NCI-H187 treated with DMSO at 0.1 percent for 48 hours (cell line): ENCODE measurements around the gene GCM1.
"Not testable (repeated sequence)": the region's sequence is repeated elsewhere in the genome, so short reads cannot be mapped to it uniquely, and the experiment has no call there.

ENCODE experiments used
- DNase-seq: peaks from one replicate; lab custom pipeline; 2025; lab: John Stamatoyannopoulos, UW

Gene GCM1

GRCh38 chr6:53148684-53149083 is at the start of gene GCM1:
TSS of gene GCM1 (minus strand) at chr6:53148841. CDS start at chr6:53145632, 3,209 bp downstream.
- no peak for DNase-seq

GRCh38 chr6:53197553-53197952 is 48.9 kb upstream of the GCM1 start:
- DNase-seq = no peak

DNA sequence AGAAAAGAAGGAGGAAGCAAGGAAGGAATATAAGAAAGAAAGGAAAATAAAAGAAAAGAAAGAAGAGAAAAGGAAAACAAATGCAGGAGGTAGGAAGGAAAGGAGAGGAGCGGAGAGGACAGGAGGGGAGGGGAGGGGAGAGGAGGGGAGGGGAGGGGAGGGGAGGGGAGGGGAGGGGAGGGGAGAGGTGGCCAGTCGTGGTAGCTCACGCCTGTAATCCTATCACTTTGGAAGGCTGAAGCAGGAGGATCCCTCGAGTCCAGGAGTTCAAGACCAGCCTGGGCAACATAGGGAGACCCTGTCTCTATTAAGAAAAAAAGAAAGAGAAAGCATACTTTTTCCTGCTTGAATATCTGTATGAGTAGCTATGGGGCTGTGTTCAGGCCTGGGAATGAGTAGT is 46.4 kb upstream of the GCM1 start:
- DNase-seq = no peak

- no peak for DNase-seq
Observed at GRCh38 chr6:53192682-53193188, 44.1 kb upstream of the GCM1 start.

GRCh38 chr6:53189554-53189953 is 40.9 kb upstream of the GCM1 start:
- DNase-seq = no peak

DNA sequence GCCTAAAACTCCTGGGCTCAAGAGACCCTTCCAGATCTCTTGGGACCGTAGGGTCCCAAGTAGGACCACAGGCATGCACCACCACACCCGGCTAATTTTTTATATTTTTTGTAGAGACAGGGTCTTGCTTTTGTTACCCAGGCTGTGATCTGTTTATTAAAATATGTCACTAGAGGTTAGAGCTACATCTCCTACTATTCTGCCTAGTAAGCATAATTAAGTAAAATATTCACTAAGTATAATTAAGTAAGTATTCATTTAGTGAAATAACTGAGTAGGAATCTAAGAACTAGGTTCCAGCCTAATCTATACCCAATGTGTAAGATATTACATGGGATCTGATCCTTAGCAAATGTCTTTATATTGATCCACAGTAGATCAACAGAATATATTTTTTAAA is 40.2 kb upstream of the GCM1 start:
- DNase-seq = no peak

GRCh38 chr6:53180678-53181077 is 32.0 kb upstream of the GCM1 start:
- no peak for DNase-seq

- peak; percentile 8 for DNase-seq
Observed at GRCh38 chr6:53179961-53180651, 31.5 kb upstream of the GCM1 start.

DNA sequence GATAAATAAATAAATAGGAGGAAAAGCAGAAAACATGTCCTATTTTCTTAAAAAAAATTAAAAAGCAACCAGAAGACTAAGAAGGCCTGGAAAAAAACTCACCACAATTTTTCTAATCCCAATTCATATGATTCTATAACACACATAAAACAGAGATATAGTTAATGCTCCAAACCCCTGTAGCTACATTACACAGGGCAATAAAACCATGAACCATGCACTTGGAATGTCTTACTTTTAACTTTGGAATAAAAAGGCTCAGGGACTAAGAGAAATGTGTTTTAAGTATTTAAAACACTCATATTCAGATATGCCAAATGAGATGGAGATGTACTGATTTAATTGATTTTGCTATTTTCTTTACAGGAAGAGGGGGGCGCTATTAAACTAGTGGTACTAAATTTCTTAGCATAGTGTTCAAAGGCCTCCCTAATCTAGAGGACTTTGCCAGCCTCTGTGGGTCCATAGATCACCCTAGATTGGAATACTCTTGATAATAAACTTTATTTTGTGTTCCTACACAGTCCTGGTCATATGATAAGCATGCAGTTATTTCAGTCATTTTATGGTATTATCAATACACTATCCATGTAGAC is 30.3 kb upstream of the GCM1 start:
- no peak for DNase-seq

GRCh38 chr6:53175027-53175426 is 26.4 kb upstream of the GCM1 start:
- DNase-seq = no peak

DNA sequence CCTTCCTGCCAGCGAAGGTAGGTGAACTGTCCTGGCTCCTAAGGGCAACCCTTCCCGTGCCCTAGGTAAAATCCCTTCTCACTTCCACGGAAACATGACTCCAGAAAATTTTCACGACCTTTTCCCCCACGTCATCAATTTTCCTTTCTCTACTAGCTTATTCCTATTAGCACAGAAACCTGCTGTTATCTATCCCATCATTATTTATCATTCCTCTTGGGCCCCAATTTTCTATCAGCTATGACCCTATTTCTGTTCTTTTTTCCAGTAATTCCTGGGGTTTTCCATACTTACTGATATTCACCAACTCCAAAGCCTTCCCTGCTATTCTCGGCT is 23.8 kb upstream of the GCM1 start:
- DNase-seq = no peak

DNA sequence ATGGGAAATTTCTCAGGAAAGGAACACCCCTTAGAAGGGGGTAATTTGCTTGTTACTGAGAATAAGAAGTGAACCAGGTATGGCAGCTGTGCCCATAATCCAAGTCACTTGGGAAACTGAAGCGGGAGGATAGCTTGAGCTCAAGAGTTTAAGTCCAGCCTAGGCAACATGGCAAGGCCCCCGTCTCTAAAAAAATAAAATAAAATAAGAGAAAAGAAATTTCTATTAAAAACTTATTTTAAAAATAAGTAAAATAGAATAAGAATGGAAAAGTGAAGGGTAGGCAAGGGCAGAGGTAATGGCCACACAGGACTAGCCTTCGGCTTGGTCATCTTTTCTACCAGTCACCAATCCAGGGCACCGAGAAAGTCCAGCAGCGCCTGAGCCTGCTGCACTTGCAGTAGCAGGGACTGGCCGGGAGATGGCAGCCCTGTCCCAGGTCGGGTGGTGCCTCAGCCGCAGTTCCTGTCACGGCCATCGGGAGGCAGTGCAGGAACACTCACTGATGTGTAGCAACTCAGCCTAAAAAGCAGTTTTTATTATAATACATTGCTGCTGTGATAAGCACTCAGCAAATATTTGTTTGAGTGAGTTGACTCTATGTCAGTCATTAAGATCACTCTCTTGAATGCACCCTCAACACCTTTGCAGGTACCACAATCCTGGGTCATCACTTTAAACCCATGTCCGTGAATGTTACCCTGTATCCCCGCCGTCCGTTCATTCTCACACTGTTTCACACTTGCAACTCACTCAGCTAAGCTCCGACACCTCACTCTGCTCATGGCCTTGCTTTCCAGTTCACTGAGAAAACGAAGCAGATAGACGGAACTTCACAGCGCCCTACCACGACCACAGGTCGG is 23.2 kb upstream of the GCM1 start:
- no peak for DNase-seq

- DNase-seq = no peak
Observed at GRCh38 chr6:53168516-53169267, 20.1 kb upstream of the GCM1 start.

GRCh38 chr6:53165293-53165692 is 16.7 kb upstream of the GCM1 start:
- DNase-seq = no peak

DNA sequence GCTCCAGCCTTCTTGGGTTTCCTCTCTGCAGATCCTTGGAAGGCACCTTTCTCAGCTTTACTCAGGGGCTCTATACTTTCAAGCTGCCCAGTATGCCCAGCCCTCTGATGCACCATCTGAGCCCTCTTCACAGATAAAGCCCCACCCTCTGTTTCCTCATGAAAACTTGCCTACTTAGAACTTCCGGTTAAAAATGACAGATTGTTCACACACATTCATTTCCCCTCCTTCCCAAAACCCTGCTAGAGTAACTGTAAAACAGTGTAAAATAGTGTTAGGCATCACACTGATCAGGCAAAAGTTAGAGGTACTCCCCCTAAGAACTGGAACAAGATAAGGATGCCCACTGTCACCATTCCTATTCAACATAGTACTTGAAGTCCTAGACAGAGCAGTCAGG is 14.0 kb upstream of the GCM1 start:
- DNase-seq = no peak

GRCh38 chr6:53161481-53162009 is 12.9 kb upstream of the GCM1 start:
- DNase-seq = no peak

- DNase-seq = no peak
Observed at GRCh38 chr6:53159558-53159957, 10.9 kb upstream of the GCM1 start.

- DNase-seq = not testable (repeated sequence)
Observed at GRCh38 chr6:53158076-53158475, 9.4 kb upstream of the GCM1 start.

GRCh38 chr6:53155279-53155678 is 6.6 kb upstream of the GCM1 start:
- not testable (repeated sequence) for DNase-seq

- DNase-seq = no peak
Observed at GRCh38 chr6:53154794-53155193, 6.2 kb upstream of the GCM1 start.

- DNase-seq = no peak
Observed at GRCh38 chr6:53154071-53154470, 5.4 kb upstream of the GCM1 start.

- no peak for DNase-seq
Observed at GRCh38 chr6:53152576-53152975, 3.9 kb upstream of the GCM1 start.
